DND-41 (cell line): ENCODE results near the gene KRT82.

Experiments used
- ATAC-seq: fragments of 200-7000 bp; cut with Tn5 transposase; 3 replicates; pipeline ENCODE4 v1.9.1; 2021; ENCODE audit warnings: low read depth; ENCODE audit not compliant: insufficient read depth
- DNase-seq: peaks from one replicate; pipeline ENCODE4 v3.0.0-alpha.2; 2020
- H2AFZ ChIP-seq: 2 replicates; pipeline ENCODE4 v1.6.0; 2012; ENCODE audit warnings: low read depth, low read length
- H3K27ac ChIP-seq: 2 replicates; pipeline ENCODE4 v1.5.1; 2012; ENCODE audit warnings: low read length, inconsistent platforms
- H3K27me3 ChIP-seq: fragments of 200-600 bp; sonication (generic); 2 replicates; pipeline ENCODE4 v1.6.0; 2012; ENCODE audit warnings: low read length, mild to moderate bottlenecking, inconsistent platforms; ENCODE audit not compliant: insufficient read depth, poor library complexity
- H3K36me3 ChIP-seq: 2 replicates; pipeline ENCODE4 v1.5.1; 2012; ENCODE audit warnings: low read length, inconsistent platforms; ENCODE audit not compliant: insufficient read depth
- H3K4me1 ChIP-seq: 2 replicates; pipeline ENCODE4 v1.5.1; 2012; ENCODE audit warnings: mild to moderate bottlenecking, low read length; ENCODE audit not compliant: insufficient read depth
- H3K4me2 ChIP-seq: 2 replicates; pipeline ENCODE4 v1.6.0; 2012; ENCODE audit warnings: mild to moderate bottlenecking, moderate library complexity, low read length, inconsistent platforms; ENCODE audit not compliant: insufficient read depth
- H3K4me3 ChIP-seq, 2 experiments: fragments of 200-600 bp in 1 of 2; shearing (Covaris generic) in 1 of 2; 2 replicates each; pipeline ENCODE4 v1.5.1; 2012 to 2016; ENCODE audit warnings: inconsistent platforms in 2 of 2, low read length in 2 of 2, mild to moderate bottlenecking in 2 of 2, low read depth in 1 of 2, moderate library complexity in 1 of 2
- H3K79me2 ChIP-seq: 2 replicates; pipeline ENCODE4 v1.6.0; 2012; ENCODE audit warnings: low read length, inconsistent platforms; ENCODE audit not compliant: insufficient read depth
- H3K9ac ChIP-seq: 2 replicates; pipeline ENCODE4 v1.6.0; 2012; ENCODE audit warnings: low read depth, mild to moderate bottlenecking, inconsistent platforms, low read length, moderate library complexity
- H3K9me3 ChIP-seq: 2 replicates; pipeline ENCODE4 v1.5.1; 2012; ENCODE audit warnings: low read length, moderate library complexity, mild to moderate bottlenecking, inconsistent platforms; ENCODE audit not compliant: insufficient read depth, severe bottlenecking
- H4K20me1 ChIP-seq: 2 replicates; pipeline ENCODE4 v1.6.0; 2012; ENCODE audit warnings: low read length; ENCODE audit not compliant: insufficient read depth
- EZH2 ChIP-seq: IDR thresholded peaks from 3 replicates; pipeline ENCODE4 v1.6.1; 2012; ENCODE audit warnings: borderline replicate concordance, low read depth, mild to moderate bottlenecking, moderate library complexity, low read length, inconsistent platforms; ENCODE audit not compliant: severe bottlenecking
- TF ChIP-seq, protein P1 (sequence below): IDR thresholded peaks from 2 replicates; pipeline ENCODE4 v1.5.1; 2012; ENCODE audit warnings: borderline replicate concordance, low read length, moderate library complexity, mild to moderate bottlenecking; ENCODE audit not compliant: poor library complexity, severe bottlenecking; ENCODE audit errors: extremely low read depth

Gene KRT82

DNA sequence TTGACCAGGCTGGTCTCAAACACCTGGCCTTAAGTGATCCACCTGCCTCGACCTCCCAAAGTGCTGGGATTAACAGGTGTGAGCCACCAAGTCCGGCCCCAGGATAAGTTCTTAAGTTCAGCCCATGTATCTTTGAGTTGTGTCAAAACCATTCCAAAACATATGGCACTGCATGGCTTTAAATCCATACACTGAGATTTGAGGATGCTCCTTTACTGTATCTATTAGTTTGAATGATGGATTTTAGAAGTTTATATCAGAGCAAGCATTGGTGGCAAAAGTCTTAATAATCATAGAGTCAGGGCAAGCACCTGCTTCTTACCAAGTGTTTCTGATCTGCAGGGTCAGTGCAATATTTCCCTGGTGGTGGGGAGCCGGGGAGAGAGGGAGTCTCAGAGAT lies 39.7 kb upstream of the KRT82 start:
- no peak for TF ChIP-seq EZH2
- TF ChIP-seq, protein P1, sequence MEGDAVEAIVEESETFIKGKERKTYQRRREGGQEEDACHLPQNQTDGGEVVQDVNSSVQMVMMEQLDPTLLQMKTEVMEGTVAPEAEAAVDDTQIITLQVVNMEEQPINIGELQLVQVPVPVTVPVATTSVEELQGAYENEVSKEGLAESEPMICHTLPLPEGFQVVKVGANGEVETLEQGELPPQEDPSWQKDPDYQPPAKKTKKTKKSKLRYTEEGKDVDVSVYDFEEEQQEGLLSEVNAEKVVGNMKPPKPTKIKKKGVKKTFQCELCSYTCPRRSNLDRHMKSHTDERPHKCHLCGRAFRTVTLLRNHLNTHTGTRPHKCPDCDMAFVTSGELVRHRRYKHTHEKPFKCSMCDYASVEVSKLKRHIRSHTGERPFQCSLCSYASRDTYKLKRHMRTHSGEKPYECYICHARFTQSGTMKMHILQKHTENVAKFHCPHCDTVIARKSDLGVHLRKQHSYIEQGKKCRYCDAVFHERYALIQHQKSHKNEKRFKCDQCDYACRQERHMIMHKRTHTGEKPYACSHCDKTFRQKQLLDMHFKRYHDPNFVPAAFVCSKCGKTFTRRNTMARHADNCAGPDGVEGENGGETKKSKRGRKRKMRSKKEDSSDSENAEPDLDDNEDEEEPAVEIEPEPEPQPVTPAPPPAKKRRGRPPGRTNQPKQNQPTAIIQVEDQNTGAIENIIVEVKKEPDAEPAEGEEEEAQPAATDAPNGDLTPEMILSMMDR = no peak
- DNase-seq (no peak), ATAC-seq (no peak)
- Histone ChIP-seq H4K20me1 (no peaks in the 10 kb centered on the region), H3K36me3 (no peaks in the 10 kb centered on the region), H3K9me3 (no peaks in the 10 kb centered on the region), H3K9ac (no peak overlapping the region), H2AFZ (no peak overlapping the region), H3K4me3 (no peak overlapping the region), H3K79me2 (no peaks in the 10 kb centered on the region), H3K27me3 (peaks cover 16% of the 10 kb centered on the region), H3K4me1 (no peaks in the 10 kb centered on the region), H3K27ac (no peak overlapping the region), H3K4me2 (no peak overlapping the region)

DNA sequence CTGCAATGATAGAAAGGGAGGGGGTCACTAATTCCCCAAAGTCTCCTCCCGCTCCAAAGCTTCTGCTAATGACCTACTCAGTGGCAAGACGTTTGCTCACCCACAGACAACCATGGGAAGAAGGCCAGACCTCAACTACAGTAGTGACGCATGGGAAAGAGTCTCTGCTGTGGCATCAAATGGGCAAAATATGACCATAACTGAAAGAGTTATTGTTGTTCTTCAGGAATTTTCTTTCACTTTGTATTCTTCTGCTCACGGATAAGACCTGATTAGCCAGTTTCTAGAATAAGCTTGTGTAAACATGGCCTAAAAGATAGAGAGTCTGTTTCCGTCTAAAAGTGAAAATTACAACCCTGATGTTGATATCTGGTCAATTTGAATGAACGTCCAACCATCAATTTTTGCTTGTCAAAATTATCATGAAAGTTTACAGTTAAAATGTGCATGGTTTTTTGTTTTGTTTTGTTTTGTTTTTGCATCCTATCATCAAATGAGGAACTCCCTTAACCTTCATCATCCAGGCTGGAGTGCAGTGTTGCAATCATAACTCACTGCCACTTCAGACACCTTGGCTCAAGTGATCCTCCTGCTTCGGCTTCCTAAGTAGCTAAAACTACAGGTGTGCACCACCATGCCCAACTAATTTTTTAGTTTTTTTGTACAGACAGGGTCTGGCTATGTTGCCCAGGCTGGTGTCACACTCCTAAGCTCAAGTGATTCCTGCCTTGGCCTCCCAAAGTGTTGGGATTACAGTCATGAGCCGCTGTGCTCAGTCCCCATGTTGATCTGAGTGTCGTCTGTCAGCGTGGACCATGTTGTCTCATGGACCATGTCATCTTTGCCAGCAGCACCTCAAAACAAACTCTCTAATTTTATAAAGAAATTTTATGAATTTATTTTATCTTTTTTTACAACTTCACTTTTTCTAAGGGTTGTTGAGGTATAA lies 38.8 kb upstream of the KRT82 start:
- ATAC-seq (no peak), DNase-seq (no peak)
- H3K4me1 ChIP-seq = no peaks in the 10 kb centered on the region
- H3K9ac ChIP-seq = no peak overlapping the region
- no peak overlapping the region for H2AFZ ChIP-seq
- no peaks in the 10 kb centered on the region for H3K36me3 ChIP-seq
- H3K27me3 ChIP-seq = peaks cover 16% of the 10 kb centered on the region
- H3K9me3 ChIP-seq = no peaks in the 10 kb centered on the region
- no peak overlapping the region for H3K4me3 ChIP-seq
- no peaks in the 10 kb centered on the region for H4K20me1 ChIP-seq
- H3K4me2 ChIP-seq = no peak overlapping the region
- TF ChIP-seq, protein P1 = no peak
- TF ChIP-seq EZH2 = no peak
- no peaks in the 10 kb centered on the region for H3K79me2 ChIP-seq
- H3K27ac ChIP-seq = no peak overlapping the region

DNA sequence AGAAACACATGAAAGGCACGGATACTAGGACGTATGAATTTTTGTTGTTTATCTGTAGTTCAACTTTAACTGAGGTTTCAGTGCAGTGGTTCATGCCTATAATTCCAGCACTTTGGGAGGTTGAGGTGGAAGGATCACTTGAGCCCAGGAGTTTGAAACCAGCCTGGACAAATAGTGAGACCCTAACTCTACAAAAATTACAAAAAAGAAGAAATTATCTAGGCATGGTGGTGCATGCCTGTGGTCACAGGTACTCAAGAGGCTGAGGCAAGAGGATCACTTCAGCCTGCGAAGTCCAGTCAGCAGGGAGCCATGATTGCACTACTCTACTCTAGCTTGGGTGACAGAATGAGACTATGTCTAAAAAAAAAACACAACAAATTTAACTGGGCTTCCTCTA lies 37.8 kb upstream of the KRT82 start:
- no peaks in the 10 kb centered on the region for H3K4me1 ChIP-seq
- H3K79me2 ChIP-seq = no peaks in the 10 kb centered on the region
- H2AFZ ChIP-seq = no peak overlapping the region
- no peak overlapping the region for H3K9ac ChIP-seq
- no peaks in the 10 kb centered on the region for H3K9me3 ChIP-seq
- H3K4me3 ChIP-seq = no peak overlapping the region
- no peak overlapping the region for H3K4me2 ChIP-seq
- no peaks in the 10 kb centered on the region for H4K20me1 ChIP-seq
- H3K36me3 ChIP-seq = no peaks in the 10 kb centered on the region
- DNase-seq (no peak), ATAC-seq (no peak)
- TF ChIP-seq, protein P1 = no peak
- no peak for TF ChIP-seq EZH2
- H3K27ac ChIP-seq = no peak overlapping the region
- peaks cover 16% of the 10 kb centered on the region for H3K27me3 ChIP-seq
